SH-SY5Y (cell line): Measurements from ENCODE around the gene PKNOX2.

Experiments used
- GATA2 ChIP-seq: IDR thresholded peaks from 2 replicates; pipeline ENCODE4 v1.6.1; 2011; ENCODE audit warnings: mild to moderate bottlenecking, low read depth, low read length
- GATA3 ChIP-seq: IDR thresholded peaks from 2 replicates; pipeline ENCODE4 v1.6.1; 2011; ENCODE audit warnings: low read depth, mild to moderate bottlenecking, low read length, moderate library complexity

GRCh38 chr11:125338886-125339811, 174.6 kb downstream of the PKNOX2 start:
- TF ChIP-seq GATA3, result no peak
- TF ChIP-seq GATA2, result no peak
